Panc1 (cell line): ENCODE data around the gene PAGR1.

Experiments used
- CTCF ChIP-seq: fragments of 450-650 bp; IDR thresholded peaks from 2 replicates; pipeline ENCODE4 v1.5.1; 2017; ENCODE audit warnings: mild to moderate bottlenecking
- POLR2AphosphoS5 ChIP-seq: IDR thresholded peaks from 2 replicates; pipeline ENCODE4 v1.6.1; 2012; ENCODE audit warnings: mild to moderate bottlenecking, low read depth, low read length, moderate library complexity
- REST ChIP-seq, 2 experiments: IDR thresholded peaks; 2 replicates each; pipeline ENCODE4 v1.6.1; 2011 to 2012; ENCODE audit warnings: low read depth in 2 of 2, control low read depth in 1 of 2, low read length in 1 of 2, mild to moderate bottlenecking in 1 of 2, moderate library complexity in 1 of 2; ENCODE audit not compliant: insufficient read depth in 1 of 2
- TCF7L2 ChIP-seq: IDR thresholded peaks from 2 replicates; pipeline ENCODE4 v1.6.1; 2011; ENCODE audit warnings: mild to moderate bottlenecking, low read depth, low read length, inconsistent platforms

- TF ChIP-seq CTCF = no peak; the same call in 1 of the 2 replicates
- TF ChIP-seq REST (IDR thresholded peaks at IDR 0.05; ENCODE audit: insufficient read depth in 1 of 2, low read depth in 2 of 2, low read length in 1 of 2) = no peak
- no peak for TF ChIP-seq POLR2AphosphoS5
- TF ChIP-seq TCF7L2 = no peak
Measured at GRCh38 chr16:29863669-29863984, 47.7 kb downstream of the PAGR1 start.
